Glutamatergic neuron (in vitro differentiated cells): ENCODE measurements around the gene KCNE1. TPM values are rescaled to one million over a fixed set of nuclear protein-coding genes. Genes with fewer than 3 reads are reported as not detected.
"Not testable (repeated sequence)": the region's sequence is repeated elsewhere in the genome, so short reads cannot be mapped to it uniquely, and the experiment has no call there.

Experiments used
- DNase-seq: peaks from one replicate; pipeline ENCODE4 v3.0.0; 2022
- H3K27ac Mint-ChIP-seq: one replicate; pipeline ENCODE4 v1.8.0; 2020; ENCODE audit warnings: mild to moderate bottlenecking, mixed read lengths, inconsistent platforms; ENCODE audit not compliant: unreplicated experiment
- H3K27me3 Mint-ChIP-seq: one replicate; pipeline ENCODE4 v1.8.0; 2020; ENCODE audit warnings: mild to moderate bottlenecking, moderate library complexity, mixed read lengths, inconsistent platforms; ENCODE audit not compliant: unreplicated experiment
- H3K36me3 Mint-ChIP-seq: one replicate; pipeline ENCODE4 v1.8.0; 2020; ENCODE audit warnings: mild to moderate bottlenecking, mixed read lengths, inconsistent platforms; ENCODE audit not compliant: unreplicated experiment
- H3K4me1 Mint-ChIP-seq: one replicate; pipeline ENCODE4 v1.8.0; 2020; ENCODE audit warnings: mild to moderate bottlenecking, low read depth, mixed read lengths, inconsistent platforms; ENCODE audit not compliant: unreplicated experiment
- H3K4me3 Mint-ChIP-seq: one replicate; pipeline ENCODE4 v1.8.0; 2020; ENCODE audit warnings: mild to moderate bottlenecking, mixed read lengths, inconsistent platforms; ENCODE audit not compliant: unreplicated experiment
- H3K9me3 Mint-ChIP-seq: one replicate; pipeline ENCODE4 v1.8.0; 2020; ENCODE audit warnings: mild to moderate bottlenecking, moderate library complexity, mixed read lengths, inconsistent platforms; ENCODE audit not compliant: unreplicated experiment
- total RNA-seq: library from RNA; stranded (reverse); fragmentation: NEBNext Ultra II Directional; extraction: Animal tissue kit (Norgen Biotek cat#: 25700); gene quantifications from one replicate; pipeline ENCODE4 v1.2.1, GENCODE V29; 2021; ENCODE audit not compliant: unreplicated experiment

KCNE1 gene
- total RNA-seq, 1 donor from 2014 or later: 1.6 TPM

- not testable (repeated sequence) for DNase-seq, H3K27ac Mint-ChIP-seq, H3K36me3 Mint-ChIP-seq, H3K27me3 Mint-ChIP-seq, H3K4me1 Mint-ChIP-seq, H3K4me3 Mint-ChIP-seq, H3K9me3 Mint-ChIP-seq
These were observed 107.3 kb downstream of the KCNE1 start for GRCh38 chr21:34404742-34405141.

GRCh38 chr21:34400522-34400921 lies 111.5 kb downstream of the KCNE1 start:
- not testable (repeated sequence) for H3K27me3 Mint-ChIP-seq, H3K4me1 Mint-ChIP-seq, H3K36me3 Mint-ChIP-seq, H3K4me3 Mint-ChIP-seq, H3K27ac Mint-ChIP-seq, DNase-seq, H3K9me3 Mint-ChIP-seq

Other genes starting within 250 kb of the KCNE1 start
- gene KCNE2, start 148.2 kb downstream of the KCNE1 start, total RNA-seq: not detected
- 4.2 TPM for gene SMIM11, start 136.7 kb downstream of the KCNE1 start, total RNA-seq
- not detected for gene SMIM34, start 88.3 kb downstream of the KCNE1 start, total RNA-seq
- gene RCAN1, start 102.9 kb upstream of the KCNE1 start, total RNA-seq: 17.7 TPM
- 0.17 TPM for gene CLIC6, start 156.8 kb upstream of the KCNE1 start, total RNA-seq